K562 (cell line): ENCODE data around the gene TUT7.

Experiments used
- CBFB ChIP-seq: sonication (generic); formaldehyde crosslinking; IDR thresholded peaks from 2 replicates; pipeline ENCODE4 v1.4.0; 2020; ENCODE audit warnings: mild to moderate bottlenecking, missing genetic modification reagents
- CBX1 ChIP-seq: sonication (generic); IDR thresholded peaks from 2 replicates; pipeline ENCODE4 v1.6.1; 2016; ENCODE audit warnings: antibody characterized with exemption, low read depth, mild to moderate bottlenecking
- FOXK2 ChIP-seq, 2 experiments: fragments of 450-650 bp; IDR thresholded peaks in 1 of 2; conservative IDR thresholded peaks in 1 of 2; 2 replicates each; pipeline ENCODE4 v1.6.1; 2016; ENCODE audit warnings: low read depth in 2 of 2, mild to moderate bottlenecking in 1 of 2
- KAT8 ChIP-seq: fragments of 450-650 bp; IDR thresholded peaks from 2 replicates; pipeline ENCODE4 v1.6.1; 2016; ENCODE audit warnings: low read depth, mild to moderate bottlenecking
- KLF6 ChIP-seq: fragments of 250-450 bp; sonication (Bioruptor Pico); IDR thresholded peaks from 2 replicates; pipeline ENCODE4 v1.4.0; 2020; ENCODE audit warnings: mild to moderate bottlenecking, moderate library complexity, borderline replicate concordance
- MAFG ChIP-seq: fragments of 450-650 bp; conservative IDR thresholded peaks from 2 replicates; pipeline ENCODE4 v1.6.1; 2016; ENCODE audit warnings: missing genetic modification characterization, missing compliant biosample characterization
- POLR2AphosphoS5 ChIP-seq: IDR thresholded peaks from 2 replicates; pipeline ENCODE4 v1.6.1; 2011; ENCODE audit warnings: mild to moderate bottlenecking, low read depth, low read length, moderate library complexity; ENCODE audit not compliant: control insufficient read depth, insufficient read depth
- RAD51 ChIP-seq: fragments of 450-650 bp; IDR thresholded peaks from 2 replicates; pipeline ENCODE4 v1.7.1; 2016; ENCODE audit warnings: low read depth, mild to moderate bottlenecking, borderline replicate concordance
- SIX5 ChIP-seq, 2 experiments: IDR thresholded peaks; 2 replicates each; pipeline ENCODE4 v1.6.1; 2011; ENCODE audit warnings: low read length in 2 of 2, borderline replicate concordance in 1 of 2, low read depth in 1 of 2, mild to moderate bottlenecking in 1 of 2, moderate library complexity in 1 of 2; ENCODE audit not compliant: insufficient read depth in 1 of 2
- ZNF561 ChIP-seq: fragments of 450-650 bp; formaldehyde crosslinking; conservative IDR thresholded peaks from 2 replicates; pipeline ENCODE4 v1.4.0; 2020; ENCODE audit warnings: mild to moderate bottlenecking, moderate library complexity
- TF ChIP-seq, protein P1 (sequence below): fragments of 250-450 bp; sonication (Bioruptor Pico); IDR thresholded peaks from 2 replicates; pipeline ENCODE4 v1.5.1; 2021; ENCODE audit warnings: mild to moderate bottlenecking
- TF ChIP-seq, protein P2 (sequence below): fragments of 450-650 bp; IDR thresholded peaks from 2 replicates; pipeline ENCODE4 v1.6.1; 2016; ENCODE audit warnings: borderline replicate concordance

- TF ChIP-seq FOXK2 (conservative IDR thresholded peaks at IDR 0.05 in 1 of 2, IDR thresholded peaks at IDR 0.05 in 1 of 2; ENCODE audit: low read depth in 2 of 2) (no peak), CBFB (no peak), MAFG (tag) (no peak), ZNF561 (CRISPR knock-in tag) (no peak), RAD51 (no peak), KAT8 (no peak), POLR2AphosphoS5 (no peak), KLF6 (no peak), CBX1 (no peak), SIX5 (IDR thresholded peaks at IDR 0.05; ENCODE audit: borderline replicate concordance in 1 of 2, insufficient read depth in 1 of 2, low read depth in 1 of 2, low read length in 2 of 2) (no peak)
- TF ChIP-seq, protein P1, sequence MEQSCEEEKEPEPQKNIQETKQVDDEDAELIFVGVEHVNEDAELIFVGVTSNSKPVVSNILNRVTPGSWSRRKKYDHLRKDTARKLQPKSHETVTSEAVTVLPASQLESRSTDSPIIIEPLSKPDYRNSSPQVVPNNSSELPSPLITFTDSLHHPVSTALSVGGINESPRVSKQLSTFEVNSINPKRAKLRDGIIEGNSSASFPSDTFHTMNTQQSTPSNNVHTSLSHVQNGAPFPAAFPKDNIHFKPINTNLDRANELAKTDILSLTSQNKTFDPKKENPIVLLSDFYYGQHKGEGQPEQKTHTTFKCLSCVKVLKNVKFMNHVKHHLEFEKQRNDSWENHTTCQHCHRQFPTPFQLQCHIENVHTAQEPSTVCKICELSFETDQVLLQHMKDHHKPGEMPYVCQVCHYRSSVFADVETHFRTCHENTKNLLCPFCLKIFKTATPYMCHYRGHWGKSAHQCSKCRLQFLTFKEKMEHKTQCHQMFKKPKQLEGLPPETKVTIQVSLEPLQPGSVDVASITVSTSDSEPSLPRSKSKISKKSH (CRISPR knock-in tag) = no peak
- TF ChIP-seq, protein P2, sequence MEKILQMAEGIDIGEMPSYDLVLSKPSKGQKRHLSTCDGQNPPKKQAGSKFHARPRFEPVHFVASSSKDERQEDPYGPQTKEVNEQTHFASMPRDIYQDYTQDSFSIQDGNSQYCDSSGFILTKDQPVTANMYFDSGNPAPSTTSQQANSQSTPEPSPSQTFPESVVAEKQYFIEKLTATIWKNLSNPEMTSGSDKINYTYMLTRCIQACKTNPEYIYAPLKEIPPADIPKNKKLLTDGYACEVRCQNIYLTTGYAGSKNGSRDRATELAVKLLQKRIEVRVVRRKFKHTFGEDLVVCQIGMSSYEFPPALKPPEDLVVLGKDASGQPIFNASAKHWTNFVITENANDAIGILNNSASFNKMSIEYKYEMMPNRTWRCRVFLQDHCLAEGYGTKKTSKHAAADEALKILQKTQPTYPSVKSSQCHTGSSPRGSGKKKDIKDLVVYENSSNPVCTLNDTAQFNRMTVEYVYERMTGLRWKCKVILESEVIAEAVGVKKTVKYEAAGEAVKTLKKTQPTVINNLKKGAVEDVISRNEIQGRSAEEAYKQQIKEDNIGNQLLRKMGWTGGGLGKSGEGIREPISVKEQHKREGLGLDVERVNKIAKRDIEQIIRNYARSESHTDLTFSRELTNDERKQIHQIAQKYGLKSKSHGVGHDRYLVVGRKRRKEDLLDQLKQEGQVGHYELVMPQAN = no peak
Observed at GRCh38 chr9:86333651-86334050, 20.6 kb downstream of the TUT7 start.
